Stimulated activated CD8-positive, alpha-beta memory T cell treated with anti-CD3 and anti-CD28 coated beads, Interleukin-7, amount 100 ng/mL, for 4 hours (primary cell): ENCODE measurements around the gene CPED1.
"Not testable (repeated sequence)": the region's sequence is repeated elsewhere in the genome, so short reads cannot be mapped to it uniquely, and the experiment has no call there.

ENCODE experiments used
- DNase-seq, 2 donors: peaks; one replicate each; pipeline ENCODE4 v3.0.0-alpha.2; 2020; ENCODE audit warnings: low read depth in 2 of 2

Gene CPED1

DNA sequence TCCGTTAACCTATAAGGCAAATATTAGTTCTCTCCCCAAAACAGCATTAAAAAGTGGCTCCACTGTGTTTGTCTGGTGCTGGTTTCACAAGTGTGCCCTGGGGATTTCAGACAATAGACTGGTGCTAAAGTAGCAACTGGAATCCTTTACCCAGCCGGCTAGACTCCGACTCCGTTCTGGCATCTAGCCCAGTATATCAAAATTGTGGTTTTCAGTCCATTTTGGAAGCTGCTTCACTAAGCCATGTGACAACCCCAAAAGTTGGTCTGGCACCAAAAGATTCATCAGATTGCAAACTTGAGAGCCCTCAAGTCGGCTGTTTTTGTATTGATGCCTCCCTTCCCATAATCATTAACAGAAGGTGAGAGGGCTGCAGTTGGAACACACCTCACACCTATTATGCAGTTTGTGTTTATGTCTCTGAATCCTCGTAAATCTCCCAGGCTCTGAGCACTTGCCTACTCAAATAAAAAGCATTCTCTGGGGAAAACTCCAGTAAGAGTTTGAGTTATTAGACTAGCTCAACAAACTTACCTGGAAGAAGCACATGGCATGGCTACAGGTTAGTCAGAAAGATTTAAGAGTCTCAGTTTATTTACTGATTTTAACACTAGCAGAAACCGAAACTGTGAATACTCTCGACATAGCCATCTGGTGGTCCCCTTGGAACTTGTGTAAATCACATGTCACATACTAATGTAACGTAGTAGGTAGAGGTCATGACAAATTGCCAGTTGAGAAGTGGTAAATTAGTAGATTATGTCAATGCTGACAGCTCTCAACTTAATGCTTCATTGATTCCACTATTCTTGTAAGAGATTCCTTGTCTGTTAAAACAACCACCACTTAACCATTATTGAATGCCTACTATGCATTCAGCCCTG lies 325.5 kb downstream of the CPED1 start:
- no peak for DNase-seq

DNA sequence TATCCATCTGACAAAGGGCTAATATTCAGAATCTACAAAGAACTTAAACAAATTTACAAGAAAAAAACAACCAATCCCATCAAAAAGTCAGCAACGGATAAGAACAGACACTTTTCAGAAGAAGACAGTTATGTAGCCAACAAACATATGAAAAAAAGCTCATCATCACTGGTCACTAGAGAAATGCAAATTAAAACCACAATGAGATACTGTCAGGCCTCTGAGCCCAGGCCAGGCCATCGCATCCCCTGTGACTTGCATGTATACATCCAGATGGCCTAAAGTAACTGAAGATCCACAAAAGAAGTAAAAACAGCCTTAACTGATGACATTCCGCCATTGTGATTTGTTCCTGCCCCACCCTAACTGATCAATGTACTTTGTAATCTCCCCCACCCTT lies 326.7 kb downstream of the CPED1 start:
- not testable (repeated sequence) for DNase-seq

DNA sequence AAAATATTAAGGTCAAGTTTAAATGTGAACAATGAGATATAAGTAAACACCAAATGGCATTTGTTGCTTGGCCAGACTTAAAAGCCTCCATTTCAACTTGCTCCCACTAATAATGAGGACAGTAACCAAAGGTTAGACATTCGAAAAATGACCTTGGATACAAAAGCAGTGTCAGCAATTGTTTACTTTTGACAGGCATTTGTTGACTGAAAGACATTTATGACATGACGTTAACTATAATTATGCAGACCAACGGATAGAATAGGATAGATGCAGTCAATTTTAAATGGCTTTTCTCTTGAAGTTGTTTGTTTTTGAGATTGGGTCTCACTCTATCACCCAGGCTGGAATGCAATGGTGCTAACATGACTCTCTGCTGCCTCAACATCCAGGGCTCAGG lies 333.9 kb downstream of the CPED1 start:
- DNase-seq, result no peak

DNA sequence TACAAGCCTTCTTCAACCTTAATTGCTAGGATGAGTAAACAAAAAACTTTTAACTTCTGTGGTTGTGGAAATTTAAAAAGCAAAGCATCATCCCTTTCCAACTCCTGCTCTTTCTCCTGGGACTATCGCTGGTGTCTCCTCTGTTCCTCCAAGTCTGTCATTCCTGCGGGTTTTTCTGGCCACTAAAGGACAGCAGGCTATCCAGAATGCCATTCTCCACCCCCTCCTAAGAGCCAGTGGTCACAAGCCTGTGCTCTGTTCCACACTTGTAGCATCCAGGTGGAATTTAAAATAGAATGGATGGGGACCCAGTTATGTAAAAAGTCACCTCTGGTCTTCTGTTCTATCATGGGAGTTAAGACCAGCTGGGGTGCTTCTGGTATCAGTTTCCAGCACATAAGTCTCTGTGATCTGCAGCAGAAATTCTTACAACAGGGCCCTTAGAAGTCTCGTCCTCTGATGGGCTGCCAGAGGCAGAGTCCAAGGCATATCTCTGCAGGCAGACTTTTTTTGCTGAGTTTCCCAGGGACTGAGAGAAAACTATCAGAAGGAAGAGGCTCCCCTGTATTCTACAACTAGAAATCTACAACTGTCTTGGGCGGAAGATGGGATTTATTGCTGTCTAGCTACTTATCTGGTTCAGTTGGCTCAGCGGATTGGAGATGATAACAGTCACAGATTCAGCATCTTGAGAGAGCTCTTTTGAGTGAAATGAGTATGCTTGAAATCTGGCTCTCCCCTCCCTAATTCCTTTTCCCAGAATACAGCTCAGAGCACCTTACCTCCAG lies 335.2 kb downstream of the CPED1 start:
- no peak for DNase-seq

DNA sequence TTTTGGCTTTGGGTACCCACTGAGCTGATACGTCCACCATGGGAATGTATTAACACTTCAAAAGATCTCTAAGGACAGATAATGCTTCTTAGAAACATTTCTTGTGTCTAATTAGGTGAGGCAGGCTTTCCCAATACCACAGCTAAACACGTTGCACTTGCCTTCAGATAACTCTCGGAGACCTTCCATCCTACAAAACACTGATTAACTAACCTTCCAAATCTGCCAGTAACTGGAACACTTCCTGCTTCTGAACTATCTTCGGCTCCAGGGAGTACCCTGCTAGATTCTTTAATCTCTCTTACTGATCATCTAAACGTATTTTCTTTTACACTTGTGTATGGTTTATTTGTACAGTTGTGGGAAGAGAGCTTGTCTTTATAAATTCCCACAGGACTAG lies 339.2 kb downstream of the CPED1 start:
- no peak for DNase-seq

DNA sequence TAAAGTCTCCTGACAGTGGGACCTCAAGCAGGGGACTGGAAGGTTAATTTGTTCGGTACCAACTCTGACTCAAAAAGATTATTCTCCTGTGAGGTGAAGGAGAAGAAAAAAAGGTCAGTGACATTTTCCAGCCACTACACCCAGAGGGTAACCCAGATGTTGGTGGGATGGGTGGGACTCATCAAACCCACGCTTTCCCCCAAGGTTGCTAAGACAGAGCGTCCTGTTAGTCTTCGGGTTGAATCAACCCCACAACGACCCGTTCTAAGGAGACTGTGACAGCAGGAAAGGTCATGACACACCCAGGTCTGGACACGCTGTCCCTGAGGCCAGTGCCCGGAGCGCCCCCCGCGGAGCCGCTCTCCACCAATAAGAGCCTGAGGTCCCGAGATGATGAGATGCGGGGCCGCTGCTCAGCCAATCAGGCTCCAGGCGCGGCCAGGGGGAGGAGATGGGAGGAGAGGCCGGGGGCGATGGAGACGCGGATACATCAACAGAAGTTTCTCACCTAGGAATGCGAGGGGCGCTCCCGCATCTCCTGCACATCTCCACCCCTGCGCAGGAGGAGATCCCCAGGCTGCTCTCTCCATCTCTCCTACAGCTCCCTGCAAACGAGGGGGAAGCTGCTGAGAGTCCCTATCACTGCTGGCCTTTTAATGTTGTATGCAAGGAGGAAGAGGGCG lies 340.1 kb downstream of the CPED1 start, which contains the start of gene WNT16:
WNT16 (plus strand) TSS at position 493 of the 683 bp plus-strand sequence. CDS start 293 bp downstream, outside the sequence.
- no peak for DNase-seq

DNA sequence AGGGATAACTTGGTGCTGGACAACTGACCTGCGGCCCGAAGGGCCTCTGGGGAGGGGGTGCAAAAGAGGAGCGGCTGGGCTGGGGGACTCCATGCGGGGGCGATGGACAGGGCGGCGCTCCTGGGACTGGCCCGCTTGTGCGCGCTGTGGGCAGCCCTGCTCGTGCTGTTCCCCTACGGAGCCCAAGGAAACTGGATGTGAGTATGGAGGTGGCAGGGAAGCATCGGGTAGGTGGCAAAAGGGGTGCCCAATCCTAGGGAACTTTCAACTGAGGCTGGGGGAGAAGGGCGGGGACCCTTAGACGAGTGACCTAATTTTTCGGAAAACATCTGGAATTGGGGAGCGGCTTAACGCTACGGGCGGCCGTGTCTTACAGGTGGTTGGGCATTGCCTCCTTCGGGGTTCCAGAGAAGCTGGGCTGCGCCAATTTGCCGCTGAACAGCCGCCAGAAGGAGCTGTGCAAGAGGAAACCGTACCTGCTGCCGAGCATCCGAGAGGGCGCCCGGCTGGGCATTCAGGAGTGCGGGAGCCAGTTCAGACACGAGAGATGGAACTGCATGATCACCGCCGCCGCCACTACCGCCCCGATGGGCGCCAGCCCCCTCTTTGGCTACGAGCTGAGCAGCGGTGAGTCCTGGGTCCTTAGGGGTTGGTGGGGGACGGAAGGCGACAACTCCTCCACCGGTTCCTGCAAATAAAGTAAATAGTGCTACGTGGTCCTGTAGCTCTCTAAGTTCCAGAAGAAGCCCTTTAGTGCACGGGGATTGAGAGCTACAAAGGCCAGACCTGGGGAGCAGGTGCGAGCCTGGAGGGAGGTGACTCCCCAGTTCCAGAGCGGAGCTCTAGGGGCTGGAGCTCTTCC lies 340.9 kb downstream of the CPED1 start:
- no peak for DNase-seq

DNA sequence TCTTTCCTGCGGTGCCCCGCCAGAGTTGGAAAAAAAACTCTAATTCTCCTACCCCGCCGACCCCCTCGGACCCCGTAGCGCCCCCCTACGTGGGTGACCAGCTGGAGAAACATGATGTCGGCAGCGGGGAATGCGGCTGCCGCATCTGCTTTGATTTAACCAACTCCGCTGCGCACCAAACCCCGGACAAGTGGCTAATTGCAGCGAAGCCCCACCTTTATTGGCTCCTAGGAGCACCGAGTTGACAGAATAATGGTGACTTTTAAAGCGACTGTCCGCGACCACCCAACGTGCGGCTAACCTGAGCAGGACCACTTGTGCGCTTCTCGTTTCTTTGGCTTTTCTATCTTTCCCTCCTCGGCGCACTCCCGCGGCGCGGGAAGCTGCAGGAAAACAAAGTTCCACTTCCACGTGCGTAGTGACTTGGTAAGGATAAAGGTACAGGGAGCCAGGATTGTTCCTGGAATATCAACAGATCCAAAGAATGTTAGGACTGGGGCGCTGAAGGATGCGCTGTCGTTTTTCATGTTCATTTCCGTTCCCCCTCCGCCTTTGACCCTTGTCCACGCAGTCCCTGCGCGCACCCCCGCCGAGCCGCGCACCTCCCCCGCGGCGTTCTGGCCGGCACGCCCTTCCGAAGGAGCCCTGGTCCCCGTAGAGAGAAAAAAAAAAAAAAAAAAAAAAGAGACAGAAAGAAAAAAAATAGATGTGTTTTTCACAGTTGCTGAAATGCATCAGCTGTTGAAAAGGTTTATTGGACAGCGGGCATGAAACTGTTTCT lies 341.7 kb downstream of the CPED1 start:
- no peak for DNase-seq

DNA sequence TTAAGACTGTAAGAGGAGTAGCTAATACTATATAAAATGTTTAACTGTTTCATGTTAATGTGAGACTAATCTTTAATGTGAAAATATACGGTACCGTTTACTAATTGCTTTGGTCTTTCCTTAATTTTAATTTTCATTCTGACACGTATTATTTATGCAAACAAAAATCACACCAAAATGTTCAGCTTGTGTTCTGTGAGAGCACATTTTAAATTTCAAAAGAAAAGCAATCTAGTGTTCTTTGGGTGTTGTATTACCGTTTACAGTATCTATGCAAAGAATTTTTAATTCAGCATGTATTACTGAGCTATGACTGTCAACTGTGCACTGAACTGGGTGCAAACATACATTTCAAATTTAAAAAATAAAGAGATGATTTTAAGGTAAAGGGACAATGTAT lies 342.5 kb downstream of the CPED1 start:
- DNase-seq, result no peak

DNA sequence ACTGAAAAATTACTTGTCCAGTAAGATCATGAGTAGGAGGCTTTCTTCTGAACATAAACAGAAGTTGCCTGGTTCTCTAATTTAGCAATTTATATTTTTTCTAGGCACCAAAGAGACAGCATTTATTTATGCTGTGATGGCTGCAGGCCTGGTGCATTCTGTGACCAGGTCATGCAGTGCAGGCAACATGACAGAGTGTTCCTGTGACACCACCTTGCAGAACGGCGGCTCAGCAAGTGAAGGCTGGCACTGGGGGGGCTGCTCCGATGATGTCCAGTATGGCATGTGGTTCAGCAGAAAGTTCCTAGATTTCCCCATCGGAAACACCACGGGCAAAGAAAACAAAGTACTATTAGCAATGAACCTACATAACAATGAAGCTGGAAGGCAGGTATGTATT lies 343.1 kb downstream of the CPED1 start:
- no peak for DNase-seq

DNA sequence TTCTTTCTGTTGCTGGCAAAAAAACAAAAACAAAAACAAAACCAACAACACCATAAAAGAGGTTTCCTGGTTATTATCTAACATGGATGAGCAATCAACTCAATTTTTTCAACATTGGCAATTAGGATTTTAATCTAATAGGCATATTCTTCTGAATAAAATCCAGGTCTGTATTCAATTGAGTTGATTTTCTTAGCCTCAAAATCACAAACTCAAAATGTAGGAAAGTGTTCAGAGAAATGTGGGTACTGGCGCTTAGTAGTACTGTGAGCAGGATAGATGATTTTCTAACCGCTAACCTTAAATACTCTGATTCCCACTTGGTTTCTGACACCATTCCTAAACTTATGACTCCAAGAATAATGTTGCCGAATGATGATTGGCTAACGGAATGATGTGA lies 345.9 kb downstream of the CPED1 start:
- no peak for DNase-seq

DNA sequence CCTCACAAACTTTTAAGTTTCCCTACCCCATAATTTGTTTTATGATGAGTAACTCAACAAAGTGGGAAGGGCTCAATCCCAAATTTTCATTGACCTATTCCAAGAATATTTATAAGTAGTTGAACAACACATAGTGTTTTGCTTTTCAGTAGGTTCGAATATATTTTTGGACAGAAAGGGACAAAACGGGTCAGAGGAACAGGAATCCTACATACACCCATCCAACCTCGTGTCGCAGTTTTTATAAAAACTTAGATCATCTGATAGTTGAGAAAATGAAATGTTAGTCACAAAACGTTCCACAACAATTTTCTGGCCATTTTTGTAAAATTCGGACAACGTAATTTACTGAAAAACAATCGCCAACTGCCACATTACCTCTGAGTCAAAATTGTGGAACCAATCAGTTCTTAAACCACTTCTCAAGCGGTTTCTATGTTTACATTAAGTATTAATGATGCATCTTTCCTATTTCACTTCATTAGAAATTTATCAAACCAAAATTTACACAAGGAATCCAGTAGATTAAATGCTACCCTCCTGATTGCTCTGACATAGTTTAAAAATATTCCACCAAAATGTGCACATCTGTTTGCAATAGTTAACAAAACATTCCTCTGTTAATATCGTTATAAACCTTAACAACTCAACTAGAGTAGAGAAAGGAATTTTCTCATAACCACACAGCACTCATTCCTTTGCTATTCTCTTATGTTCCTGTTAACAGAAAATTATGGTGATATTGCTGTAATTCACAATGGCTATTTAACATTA lies 346.6 kb downstream of the CPED1 start:
- DNase-seq, result no peak

DNA sequence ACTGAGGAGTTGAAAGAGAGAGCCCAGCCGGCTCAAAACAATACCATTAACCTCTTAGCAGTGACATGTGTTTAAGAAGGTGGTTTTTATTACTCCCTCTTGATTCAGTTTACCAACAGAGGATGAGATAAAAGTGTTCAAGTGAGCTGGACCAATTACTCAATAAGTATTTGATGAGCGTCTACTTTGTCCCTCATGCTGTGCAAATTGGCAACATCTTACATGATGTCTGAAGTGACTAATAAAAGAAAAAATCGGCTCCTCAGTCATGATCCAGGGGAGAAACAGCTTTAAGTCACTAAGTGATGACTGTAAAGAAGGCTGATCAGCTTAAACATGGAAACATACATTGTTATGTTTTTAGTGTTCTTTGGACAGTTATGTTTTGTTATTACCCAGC lies 348.1 kb downstream of the CPED1 start:
- DNase-seq, result no peak

DNA sequence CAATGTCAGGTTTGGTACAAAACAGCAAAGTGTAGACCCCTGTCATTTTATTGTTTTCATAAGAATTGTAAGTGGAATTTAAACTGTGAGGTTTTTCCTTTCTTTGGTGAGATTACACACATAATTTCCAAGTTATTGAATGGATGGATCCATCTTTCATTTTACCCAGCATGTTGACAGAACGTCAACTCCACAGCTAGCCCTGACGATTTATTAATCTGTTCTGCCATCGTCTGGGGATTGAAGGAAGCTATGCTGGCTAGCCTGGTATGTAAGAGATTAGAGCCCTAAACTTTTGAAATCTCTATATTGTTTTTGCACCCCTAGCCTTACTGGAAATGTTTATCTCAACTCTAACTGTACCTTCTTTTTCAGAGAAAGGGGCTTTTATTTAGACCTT lies 348.9 kb downstream of the CPED1 start:
- no peak for DNase-seq

DNA sequence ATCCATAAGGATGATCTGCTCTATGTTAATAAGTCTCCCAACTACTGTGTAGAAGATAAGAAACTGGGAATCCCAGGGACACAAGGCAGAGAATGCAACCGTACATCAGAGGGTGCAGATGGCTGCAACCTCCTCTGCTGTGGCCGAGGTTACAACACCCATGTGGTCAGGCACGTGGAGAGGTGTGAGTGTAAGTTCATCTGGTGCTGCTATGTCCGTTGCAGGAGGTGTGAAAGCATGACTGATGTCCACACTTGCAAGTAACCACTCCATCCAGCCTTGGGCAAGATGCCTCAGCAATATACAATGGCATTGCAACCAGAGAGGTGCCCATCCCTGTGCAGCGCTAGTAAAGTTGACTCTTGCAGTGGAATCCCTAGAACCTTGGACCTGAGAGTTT lies 350.6 kb downstream of the CPED1 start:
- no peak for DNase-seq

DNA sequence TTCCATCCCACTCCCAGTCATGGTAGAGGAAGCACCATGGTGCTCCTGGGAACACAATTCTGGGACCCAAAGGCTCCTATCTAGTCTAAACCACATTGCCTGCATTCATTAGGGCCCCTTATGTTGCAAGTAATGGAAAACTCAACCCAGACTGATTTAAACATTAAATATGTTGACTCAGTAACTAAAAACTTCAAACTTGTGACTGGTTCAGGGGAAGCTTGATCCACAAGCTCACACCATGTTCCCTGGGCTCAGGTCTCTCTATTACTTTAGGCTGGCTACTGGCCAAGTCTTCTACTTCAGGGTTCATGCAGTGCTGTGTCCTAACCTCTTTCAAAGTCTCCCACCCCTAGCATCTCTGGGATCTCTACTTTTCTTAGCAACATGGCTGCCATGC lies 353.4 kb downstream of the CPED1 start:
- no peak for DNase-seq

DNA sequence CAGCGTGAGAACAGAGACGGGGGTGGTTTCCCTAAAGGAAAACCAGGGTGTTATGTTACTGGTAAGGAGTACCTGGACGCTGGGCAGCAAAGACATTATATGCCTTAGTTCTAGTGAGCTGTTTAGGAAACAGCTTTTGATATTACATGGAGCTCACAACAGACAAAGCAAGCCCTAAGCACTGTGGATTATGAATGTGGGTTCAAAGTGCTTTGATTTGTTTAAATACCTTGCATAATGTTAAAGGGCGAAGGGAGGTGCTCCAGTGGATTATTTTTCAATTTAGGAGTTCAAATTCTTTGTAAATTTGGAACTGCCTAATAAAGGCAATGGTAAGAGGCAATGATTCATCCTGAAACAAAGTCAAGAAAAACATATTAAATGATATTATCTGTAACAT lies 354.1 kb downstream of the CPED1 start:
- no peak for DNase-seq

DNA sequence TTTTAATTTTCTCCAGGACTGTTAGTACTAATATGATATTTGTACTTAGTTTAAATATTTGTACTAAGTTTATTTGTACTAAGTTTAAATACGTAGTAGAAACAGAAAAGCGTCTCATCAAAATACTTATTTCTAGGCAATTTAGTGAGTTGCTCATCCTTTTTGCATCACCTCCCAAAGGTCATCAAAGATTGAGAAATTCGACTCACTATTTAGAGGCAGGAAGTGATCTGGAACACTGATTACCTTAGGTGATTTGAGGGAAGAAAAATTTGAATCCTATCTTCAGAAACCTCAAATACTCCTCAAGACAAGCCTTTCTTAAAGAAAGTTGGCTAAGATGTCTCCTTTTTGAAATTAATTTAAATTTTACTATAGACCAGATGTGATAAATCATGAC lies 354.8 kb downstream of the CPED1 start:
- no peak for DNase-seq

DNA sequence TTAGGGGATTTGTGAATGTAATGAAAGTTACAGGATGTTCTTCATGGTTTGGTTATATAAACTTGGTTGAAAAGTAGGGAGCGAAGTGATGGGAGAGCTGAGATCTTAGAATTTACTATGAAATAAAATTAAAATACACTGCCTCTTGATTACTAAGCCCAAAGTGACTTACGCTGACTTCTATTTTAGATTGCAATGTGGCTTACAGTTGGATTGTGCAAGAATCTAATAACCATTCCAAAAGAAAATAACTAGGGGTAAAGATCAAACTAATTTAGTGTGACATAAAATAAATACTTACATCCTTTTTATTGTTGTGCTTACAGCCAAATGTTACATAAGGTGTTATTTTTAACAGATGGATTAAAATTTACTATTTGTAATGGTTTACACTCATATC lies 355.6 kb downstream of the CPED1 start:
- DNase-seq, result no peak

DNA sequence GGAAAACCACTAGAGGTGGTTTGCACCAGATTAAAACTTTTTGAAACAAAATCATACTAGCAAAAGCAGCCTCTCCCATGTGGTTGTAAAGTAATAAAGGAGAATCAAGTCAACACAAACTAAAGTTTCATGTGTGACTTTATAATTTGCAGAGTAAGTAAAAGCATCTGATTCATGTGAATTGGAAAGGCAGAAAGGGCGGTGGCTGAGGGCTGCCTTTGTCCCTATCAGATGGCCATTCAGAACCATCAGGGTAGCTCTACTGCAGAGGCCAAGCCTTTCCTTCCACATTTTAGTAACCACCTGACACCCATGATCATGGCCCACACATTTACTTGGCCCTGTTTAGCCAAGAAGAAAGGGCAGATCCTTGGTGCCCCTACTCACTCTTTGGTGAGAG lies 356.0 kb downstream of the CPED1 start:
- DNase-seq, result no peak
